K562 (cell line): ENCODE results near the gene STK32C. TPM values are rescaled to one million over a fixed set of nuclear protein-coding genes. Genes with fewer than 3 reads are reported as not detected.

ENCODE experiments used
- ATAC-seq: fragments of 200-7000 bp; cut with Tn5 transposase; 3 replicates; pipeline ENCODE4 v1.9.1; 2020; ENCODE audit warnings: moderate library complexity
- BruUV-seq: library from RNA; stranded (reverse); fragments of 400-500 nt; replicated peaks from 2 replicates; lab custom pipeline; 2021; lab: Mats Ljungman, UMichigan
- CTCF ChIA-PET: fragments of 300-600 bp; formaldehyde crosslinking; extraction: SDS; loops from one replicate; lab custom pipeline; 2021; ENCODE audit warnings: low intra/inter-chr PET ratio; lab: Yijun Ruan, JAX
- POLR2A ChIA-PET: fragments of 300-600, 350-650 bp; sonication (Branson Sonifier 250); formaldehyde crosslinking; extraction: SDS; loops from one replicate; lab custom pipeline; 2021; ENCODE audit warnings: antibody characterized with exemption, inconsistent platforms; lab: Yijun Ruan, JAX
- DNase-seq, 4 experiments: peaks; one replicate each; pipeline versions ENCODE4 v3.0.0 to v3.0.0-alpha.2; 2011 to 2018; ENCODE audit warnings: low spot score in 3 of 4, mixed read lengths in 3 of 4; ENCODE audit errors: extremely low read depth in 1 of 4
- FAIRE-seq: peaks from 2 replicates; lab custom pipeline; 2011; peaks lifted over from hg19 to GRCh38; lab: Jason Lieb, UNC
- H2AFZ ChIP-seq: 2 replicates; pipeline ENCODE4 v1.6.0; 2011; ENCODE audit warnings: low read depth, low read length, control low read depth, inconsistent platforms
- H3K27ac ChIP-seq: fragments of 200-600 bp; 3 replicates; pipeline ENCODE4 v1.8.0; 2011; ENCODE audit warnings: low read depth, mild to moderate bottlenecking, control low read depth, inconsistent platforms, low read length, moderate library complexity, mixed read lengths; ENCODE audit errors: extremely low read depth
- H3K27me3 ChIP-seq, 2 experiments: fragments of 300-600 bp in 1 of 2; 2 replicates in 1 of 2; 3 replicates in 1 of 2; pipeline versions ENCODE4 v1.6.0 to v1.8.0; 2011; ENCODE audit warnings: inconsistent platforms in 2 of 2, low read length in 2 of 2, mild to moderate bottlenecking in 1 of 2, mixed read lengths in 1 of 2, moderate library complexity in 1 of 2; ENCODE audit not compliant: control insufficient read depth in 2 of 2, insufficient read depth in 2 of 2
- H3K36me3 ChIP-seq: fragments of 300-600 bp; 3 replicates; pipeline ENCODE4 v1.8.0; 2011; ENCODE audit warnings: mild to moderate bottlenecking, low read length, inconsistent platforms; ENCODE audit not compliant: control insufficient read depth, insufficient read depth
- H3K4me1 ChIP-seq, 2 experiments: fragments of 200-600 bp in 1 of 2; replicated peaks in 1 of 2; 2 replicates in 1 of 2; 3 replicates in 1 of 2; pipeline versions ENCODE4 v1.5.1 to v1.8.0; 2011; ENCODE audit warnings: inconsistent platforms in 2 of 2, low read length in 2 of 2, mild to moderate bottlenecking in 1 of 2, mixed read lengths in 1 of 2, moderate library complexity in 1 of 2; ENCODE audit not compliant: control insufficient read depth in 2 of 2, insufficient read depth in 2 of 2
- H3K4me2 ChIP-seq: 2 replicates; pipeline ENCODE4 v1.6.1; 2011; ENCODE audit warnings: low read length, control low read depth, inconsistent platforms, mixed read lengths; ENCODE audit not compliant: insufficient read depth
- H3K4me3 ChIP-seq: fragments of 200-600 bp; sonication (generic), shearing (Covaris generic); 2 replicates; pipeline ENCODE4 v1.5.1; 2016; ENCODE audit warnings: control low read depth, inconsistent platforms
- H3K79me2 ChIP-seq: fragments of 200-600 bp; 3 replicates; pipeline ENCODE4 v1.8.0; 2011; ENCODE audit warnings: low read length, inconsistent platforms; ENCODE audit not compliant: control insufficient read depth, insufficient read depth
- H3K9ac ChIP-seq, 2 experiments: 2 replicates each; pipeline versions ENCODE4 v1.6.0 to v1.6.1; 2011; ENCODE audit warnings: low read depth in 2 of 2, low read length in 2 of 2, control low read depth in 1 of 2, inconsistent platforms in 1 of 2, mild to moderate bottlenecking in 1 of 2, mixed read lengths in 1 of 2; ENCODE audit not compliant: insufficient read depth in 1 of 2
- H3K9me1 ChIP-seq: one replicate; pipeline ENCODE4 v1.6.0; 2011; ENCODE audit warnings: inconsistent platforms, mild to moderate bottlenecking, low read length, moderate library complexity; ENCODE audit not compliant: control insufficient read depth, insufficient read depth
- H3K9me3 ChIP-seq: replicated peaks from 2 replicates; pipeline ENCODE4 v1.5.1; 2011; ENCODE audit warnings: low read depth, low read length, inconsistent platforms; ENCODE audit not compliant: control insufficient read depth, insufficient read depth
- H4K20me1 ChIP-seq: replicated peaks from 2 replicates; pipeline ENCODE4 v1.6.1; 2011; ENCODE audit warnings: low read length, inconsistent platforms, mixed read lengths; ENCODE audit not compliant: control insufficient read depth, insufficient read depth
- ATF3 ChIP-seq, 2 experiments: fragments of 450-650 bp in 1 of 2; sonication (generic) in 1 of 2; formaldehyde crosslinking in 1 of 2; IDR thresholded peaks in 1 of 2; conservative IDR thresholded peaks in 1 of 2; 2 replicates each; pipeline versions ENCODE4 v1.6.1 to v1.8.1; 2016 to 2023; ENCODE audit warnings: mild to moderate bottlenecking in 2 of 2, moderate library complexity in 2 of 2, inconsistent platforms in 1 of 2, missing genetic modification reagents in 1 of 2
- C11orf30 ChIP-seq: fragments of 450-650 bp; IDR thresholded peaks from 2 replicates; pipeline ENCODE4 v1.6.1; 2016; ENCODE audit warnings: low read depth, mild to moderate bottlenecking
- CEBPZ ChIP-seq: fragments of 150-350 bp; IDR thresholded peaks from 2 replicates; pipeline ENCODE4 v1.6.1; 2014; ENCODE audit warnings: low read depth, mild to moderate bottlenecking, low read length, borderline replicate concordance
- GTF2F1 ChIP-seq: IDR thresholded peaks from 2 replicates; pipeline ENCODE4 v1.6.1; 2011; ENCODE audit warnings: low read depth, low read length, improper control_type of control experiment
- KLF1 ChIP-seq: fragments of 450-650 bp; IDR thresholded peaks from 2 replicates; pipeline ENCODE4 v1.6.1; 2016; ENCODE audit warnings: missing genetic modification characterization, missing compliant biosample characterization
- SMAD2 ChIP-seq: fragments of 150-350 bp; IDR thresholded peaks from 2 replicates; pipeline ENCODE4 v1.6.1; 2014; ENCODE audit warnings: low read depth, mild to moderate bottlenecking, low read length
- ZNF384 ChIP-seq: IDR thresholded peaks from 2 replicates; pipeline ENCODE4 v1.6.1; 2012; ENCODE audit warnings: low read depth, low read length, improper control_type of control experiment
- ZNF512 ChIP-seq: IDR thresholded peaks from 2 replicates; pipeline ENCODE4 v1.6.1; 2016; ENCODE audit warnings: missing genetic modification characterization, missing compliant biosample characterization
- ZNF639 ChIP-seq, 2 experiments: fragments of 200-800 bp in 1 of 2; sonication (Bioruptor generic) in 1 of 2; sonication (generic) in 1 of 2; formaldehyde crosslinking in 1 of 2; IDR thresholded peaks in 1 of 2; conservative IDR thresholded peaks in 1 of 2; 2 replicates each; pipeline versions ENCODE4 v1.5.0 to v1.6.1; 2016 to 2020; ENCODE audit warnings: missing compliant biosample characterization in 1 of 2, missing genetic modification characterization in 1 of 2, missing genetic modification reagents in 1 of 2
- WGBS: fragments of 100-300 bp; shearing (Covaris generic); methylation state at CpG from one replicate; pipeline ENCODE4 v1.1.6; 2016; ENCODE audit warnings: low coverage, mixed read lengths; ENCODE audit not compliant: insufficient coverage; ENCODE audit errors: missing lambda C conversion rate; 5-methylcytosine and 5-hydroxymethylcytosine counted together
- in situ Hi-C: fragments of 300-500 bp; cut with MboI; formaldehyde crosslinking; loops from 4 replicates; pipeline ENCODE4 v1.15.0; 2018; ENCODE audit warnings: inconsistent platforms, mixed read lengths
- intact Hi-C: fragments of 100-400 bp; cut with micrococcal nuclease; formaldehyde crosslinking; loops from 2 replicates; pipeline ENCODE4 v1.14.2; 2022
- polyA plus RNA-seq, 8 experiments: library from polyadenylated mRNA; depleted of rRNA in 4 of 8; stranded (reverse) in 5 of 8; unstranded in 3 of 8; fragments of >200 nt; fragmentation: Nextera tagmentation in 2 of 8; fragmentation: Illumina TruSeq in 1 of 8; extraction: Ambion mirVana in 2 of 8; extraction: Trizol in 1 of 8; gene quantifications; 2 replicates each; pipeline versions ENCODE4 v1.2.1 to v1.2.3, GENCODE V29; 2011 to 2014; ENCODE audit warnings: inconsistent platforms in 1 of 8, missing spikeins in 1 of 8
- total RNA-seq, 7 experiments: library from RNA; depleted of rRNA in 6 of 7; stranded (reverse); fragments of >200 nt in 6 of 7; fragmentation: Illumina TruSeq in 2 of 7; extraction: Trizol in 2 of 7; gene quantifications; 2 replicates each; pipeline versions ENCODE4 v1.2.1 to v1.2.3, GENCODE V29; 2011 to 2021; ENCODE audit warnings: low replicate concordance in 1 of 7

STK32C gene
- total and polyA plus RNA-seq, 9 of the 15 experiments (the other 6 are each of a cell fraction or from before 2014, with no cell fraction given), result 1.5 to 20.9 (median 6.5) TPM

- Histone ChIP-seq H3K4me2 (no peak overlapping the region), H3K4me3 (no peak overlapping the region), H3K4me1 (peaks cover 0 to 24% of the 10 kb centered on the region in 2 experiments; a peak in 3 of 5 replicates), H3K9ac (no peak overlapping the region), H3K27me3 (peaks cover 2 to 46% of the 10 kb centered on the region in 2 experiments; a peak in 4 of 5 replicates), H3K9me1 (no peaks in the 10 kb centered on the region), H4K20me1 (peaks cover 5% of the 10 kb centered on the region; the same call in 1 of the 2 replicates), H3K27ac (no peak overlapping the region), H3K9me3 (no peaks in the 10 kb centered on the region), H3K79me2 (no peaks in the 10 kb centered on the region), H2AFZ (no peak overlapping the region), H3K36me3 (no peaks in the 10 kb centered on the region)
- no peak for TF ChIP-seq GTF2F1
- TF ChIP-seq KLF1 (tag), result no peak
- no peak for TF ChIP-seq C11orf30
- TF ChIP-seq ATF3 (IDR thresholded peaks at IDR 0.05), result no peak
- TF ChIP-seq ATF3 (CRISPR knock-in tag; conservative IDR thresholded peaks at IDR 0.05), result no peak
- TF ChIP-seq CEBPZ, result no peak
- TF ChIP-seq SMAD2, result no peak
- no peak for TF ChIP-seq ZNF512
- TF ChIP-seq ZNF639 (CRISPR knock-in tag; conservative IDR thresholded peaks at IDR 0.05 in 1 of 2, IDR thresholded peaks at IDR 0.05 in 1 of 2), result no peak
- no peak for TF ChIP-seq ZNF384
- in situ Hi-C loops, result no loop called here
- POLR2A ChIA-PET, result no interaction called here
- FAIRE-seq (no peak), DNase-seq (no peak), ATAC-seq (no peak)
- intact Hi-C loops, result no loop called here
- CTCF ChIA-PET, result no interaction called here
- 7% methylated on average over 9 of the region's 21 CpGs for WGBS
- no TSS peak for BruUV-seq
Observed at GRCh38 chr10:132165416-132165980, 142.3 kb downstream of the STK32C start.
